HK-2 (cell line): ENCODE results near the gene EPM2A.

Experiments used
- DNase-seq: peaks from one replicate; pipeline ENCODE4 v3.0.0-alpha.2; 2018; ENCODE audit not compliant: unreplicated experiment

EPM2A gene

GRCh38 chr6:145602726-145603326, 132.5 kb downstream of the EPM2A start:
- no peak for DNase-seq

GRCh38 chr6:145601397-145601796, 133.9 kb downstream of the EPM2A start:
- DNase-seq: no peak

GRCh38 chr6:145600299-145600698, 135.0 kb downstream of the EPM2A start:
- DNase-seq: no peak

- DNase-seq: no peak
Measured at GRCh38 chr6:145588981-145589380, 146.3 kb downstream of the EPM2A start.

GRCh38 chr6:145587334-145587733, 148.0 kb downstream of the EPM2A start:
- no peak for DNase-seq

- no peak for DNase-seq
Measured at GRCh38 chr6:145583753-145584152, 151.6 kb downstream of the EPM2A start.
